HPDE6-E6E7 (cell line): ENCODE data around the gene FLT4.
"Not testable (repeated sequence)": the region's sequence is repeated elsewhere in the genome, so short reads cannot be mapped to it uniquely, and the experiment has no call there.

Source experiments
- DNase-seq: peaks from one replicate; pipeline ENCODE4 v3.0.0; 2011; ENCODE audit warnings: missing footprints; ENCODE audit errors: extremely low spot score

FLT4 gene

DNA sequence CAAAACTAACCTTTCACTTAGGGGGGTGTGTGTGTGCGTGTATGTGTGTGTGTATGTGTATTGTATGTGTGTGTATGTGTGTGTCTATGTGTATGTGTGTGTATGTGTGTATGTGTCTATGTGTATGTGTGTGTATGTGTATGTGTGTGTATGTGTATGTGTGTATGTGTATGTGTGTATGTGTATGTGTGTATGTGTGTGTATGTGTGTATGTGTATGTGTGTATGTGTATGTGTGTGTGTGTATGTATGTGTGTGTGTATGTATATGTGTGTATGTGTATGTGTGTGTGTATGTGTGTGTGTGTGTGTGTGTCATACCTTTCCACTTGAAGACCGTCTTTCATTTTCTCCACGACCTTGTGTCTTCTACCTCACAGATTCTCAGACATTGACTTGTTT, 20.8 kb upstream of the FLT4 start:
- no peak for DNase-seq

DNA sequence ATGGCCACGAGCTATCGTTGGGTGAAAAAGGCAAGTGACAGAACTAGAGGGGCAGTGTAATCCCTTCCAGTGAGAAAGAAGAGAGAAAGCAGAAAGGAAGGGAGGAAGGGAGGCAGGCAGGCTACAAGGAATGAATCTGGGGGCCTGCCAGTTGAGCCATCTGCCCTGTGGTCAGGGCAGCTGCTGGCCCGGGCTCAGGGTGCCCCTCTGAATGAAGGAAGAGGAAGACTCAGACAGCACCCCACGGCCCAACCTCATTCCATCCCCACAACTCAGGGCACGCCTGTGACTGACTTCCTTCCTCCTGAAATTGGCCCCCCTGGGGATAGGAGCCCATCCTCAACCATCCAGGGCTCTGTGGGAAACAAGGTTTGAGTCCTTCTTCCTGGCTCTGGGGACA, 20.3 kb upstream of the FLT4 start:
- DNase-seq: no peak

DNA sequence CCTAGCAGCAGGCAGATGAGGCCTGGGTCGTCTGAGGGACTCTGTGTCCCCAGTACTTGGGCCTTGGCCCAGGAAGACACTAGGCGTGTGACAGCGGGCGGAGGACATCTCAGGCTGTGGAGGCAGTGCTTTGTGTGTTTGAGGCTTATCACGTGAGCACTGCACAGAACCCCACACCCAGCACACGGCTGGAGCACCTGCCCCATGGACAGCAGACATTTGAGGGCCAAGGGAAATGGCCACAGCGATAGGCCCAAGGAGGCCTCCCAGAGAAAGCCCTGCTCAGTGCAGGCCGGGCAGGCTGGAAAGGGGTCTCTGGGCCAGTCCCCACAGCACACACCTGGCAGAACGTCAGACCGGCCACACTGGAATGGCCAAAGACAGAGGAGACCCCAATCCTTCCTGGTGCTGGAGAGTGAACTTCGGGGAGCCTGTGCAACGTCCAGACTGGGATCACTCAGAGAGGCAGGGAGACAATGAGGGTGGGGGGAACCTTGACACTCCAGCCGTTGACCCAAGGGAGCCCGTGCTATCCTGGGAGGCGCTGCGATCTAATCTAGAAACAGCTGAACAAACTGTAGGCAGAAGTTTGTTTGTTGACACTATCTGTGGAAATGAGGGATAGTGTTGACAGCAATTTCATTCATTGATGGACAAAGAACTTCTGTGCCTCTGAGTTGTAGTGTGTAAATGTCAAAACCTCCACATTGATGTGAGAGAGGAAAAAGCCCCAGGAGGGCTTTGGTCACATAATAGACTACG, 19.6 kb upstream of the FLT4 start:
- DNase-seq: no peak

DNA sequence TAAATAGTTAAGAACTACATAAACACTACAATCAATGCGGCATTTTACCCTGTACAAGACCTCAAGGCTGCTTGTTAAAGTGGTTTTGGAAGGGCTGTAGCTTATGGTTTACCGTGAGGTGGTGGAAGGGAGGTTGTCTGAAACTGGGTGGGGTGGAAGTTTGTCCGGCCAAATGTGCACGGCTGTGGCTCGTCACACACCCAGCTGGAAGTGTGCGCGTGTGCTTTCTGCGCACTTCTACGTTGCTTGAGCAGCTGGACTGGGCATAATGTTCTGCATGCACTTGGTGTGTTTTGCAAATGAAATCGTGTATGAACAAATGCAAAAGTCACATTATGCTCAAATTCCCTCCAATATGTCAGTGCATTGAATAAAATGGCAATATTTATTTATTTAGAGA, 17.4 kb upstream of the FLT4 start:
- no peak for DNase-seq

DNA sequence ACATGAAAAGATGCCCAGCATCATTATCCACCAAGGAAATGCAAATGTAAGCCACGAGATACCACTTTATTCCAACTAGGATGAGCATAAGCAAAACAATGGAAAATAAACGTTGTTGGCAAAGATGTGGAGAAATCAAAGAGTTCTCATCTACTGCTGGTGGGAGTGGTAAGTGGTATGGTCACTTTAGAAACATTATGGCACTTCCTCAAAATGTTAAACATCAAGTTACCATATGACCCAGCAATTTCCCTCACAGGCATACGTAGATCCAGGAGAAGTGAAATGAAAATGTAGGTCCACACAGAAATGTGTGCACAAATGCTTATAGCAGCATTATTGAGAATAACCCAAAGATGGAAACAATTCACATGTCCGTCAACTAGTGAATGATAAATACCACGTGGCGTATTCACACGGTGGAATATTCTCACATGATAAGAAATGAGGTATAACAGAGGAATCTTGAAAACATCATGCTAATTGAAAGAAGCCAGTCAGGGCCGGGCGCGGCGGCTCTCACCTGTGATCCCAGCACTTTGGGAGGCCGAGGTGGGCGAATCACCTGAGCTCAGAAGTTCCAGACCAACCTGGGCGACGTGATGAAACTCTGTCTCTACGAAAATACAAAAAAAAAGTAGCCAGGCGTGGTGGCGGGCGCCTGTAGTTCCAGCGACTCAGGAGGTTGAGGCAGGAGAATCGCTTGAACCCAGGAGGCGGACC, 16.4 kb upstream of the FLT4 start:
- DNase-seq: no peak

DNA sequence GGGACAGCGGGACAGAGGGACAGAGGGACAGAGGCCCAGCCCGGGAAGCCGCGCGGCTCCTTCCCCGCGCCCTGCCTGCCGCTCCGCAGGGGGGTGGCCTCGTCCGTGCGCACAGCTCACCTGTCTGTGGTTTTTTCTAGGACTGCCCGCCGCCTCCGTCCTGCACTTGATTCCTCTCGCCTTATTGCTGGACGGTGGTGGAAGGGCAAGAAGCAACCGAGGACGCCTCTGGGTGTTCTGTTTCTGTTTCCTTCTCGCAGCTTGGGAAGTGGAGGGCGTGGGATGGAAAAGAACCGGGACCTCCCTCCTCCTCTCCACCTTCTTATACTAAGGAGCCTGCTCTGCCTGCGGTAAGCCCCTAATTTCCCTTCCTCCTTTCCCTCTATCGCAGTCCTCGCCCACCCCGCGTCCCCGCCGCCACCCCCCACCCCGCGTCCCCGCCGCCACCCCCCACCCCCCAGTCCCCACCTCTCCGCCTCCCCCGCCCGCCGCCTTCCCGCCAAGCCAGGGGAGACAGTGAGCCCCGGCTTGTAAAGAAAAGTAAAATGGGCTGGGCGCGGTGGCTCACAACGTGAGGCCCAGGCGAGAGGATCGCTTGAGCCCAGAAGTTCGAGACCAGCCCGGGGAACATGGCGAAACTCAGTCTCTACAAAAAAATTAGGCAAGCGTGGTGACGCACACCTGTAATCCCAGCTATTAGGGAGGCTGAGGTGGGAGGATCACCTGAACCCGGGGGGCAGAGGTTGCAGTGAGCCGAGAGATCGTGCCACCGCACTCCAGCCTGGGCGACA, 9.6 kb upstream of the FLT4 start:
- DNase-seq: no peak

DNA sequence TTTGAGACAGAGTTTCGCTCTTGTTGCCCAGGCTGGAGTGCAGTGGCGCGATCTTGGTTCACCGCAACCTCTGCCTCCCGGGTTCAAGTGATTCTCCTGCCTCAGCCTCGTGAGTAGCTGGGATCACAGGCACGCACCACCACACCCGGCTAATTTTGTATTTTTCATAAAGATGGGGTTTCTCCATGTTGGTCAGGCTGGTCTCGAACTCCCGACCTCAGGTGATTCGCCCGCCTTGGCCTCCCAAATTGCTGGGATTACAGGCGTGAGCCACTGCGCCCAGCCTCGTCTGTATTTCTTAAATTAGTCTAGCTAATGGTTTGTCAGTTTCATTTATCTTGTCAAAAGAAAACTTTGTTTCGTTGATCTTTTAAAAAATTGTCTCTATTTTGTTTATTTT, 5.8 kb upstream of the FLT4 start:
- DNase-seq: not testable (repeated sequence)

DNA sequence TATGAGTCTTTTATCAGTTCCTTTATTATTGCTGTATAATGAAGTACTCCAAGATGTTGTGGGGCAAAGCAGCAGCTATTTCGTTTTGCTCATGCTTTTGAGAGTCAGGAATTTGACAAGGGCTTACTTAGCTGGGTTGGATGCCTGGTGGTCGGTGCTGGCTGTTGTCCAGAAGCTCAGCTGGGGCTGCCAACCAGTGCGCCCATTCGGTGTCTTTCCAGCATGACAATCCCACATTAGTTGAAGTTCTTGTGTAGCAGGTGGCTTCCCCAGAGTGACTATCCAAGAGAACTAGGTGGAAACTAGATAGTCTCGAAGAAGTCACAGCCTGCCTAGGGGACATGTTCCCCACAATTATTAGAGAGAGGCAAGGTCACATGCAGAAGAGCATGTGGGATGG, 3.4 kb upstream of the FLT4 start:
- DNase-seq: no peak

DNA sequence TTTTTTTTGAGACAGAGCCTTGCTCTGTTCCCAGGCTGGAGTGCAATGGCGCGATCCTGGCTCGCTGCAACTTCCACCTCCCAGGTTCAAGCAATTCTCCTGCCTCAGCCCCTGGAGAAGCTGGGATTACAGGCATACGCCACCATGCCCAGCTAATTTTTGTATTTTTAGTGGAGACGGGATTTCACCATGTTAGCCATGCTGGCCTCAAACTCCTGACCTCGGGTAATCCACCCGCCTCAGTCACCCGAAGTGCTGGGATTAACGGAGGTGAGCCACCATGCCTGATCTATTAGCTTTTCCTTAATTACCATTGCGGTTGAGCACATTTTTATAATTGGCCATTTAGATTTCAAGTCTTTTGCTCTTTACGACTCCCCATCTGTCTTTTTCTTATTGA, 2.9 kb upstream of the FLT4 start:
- no peak for DNase-seq

DNA sequence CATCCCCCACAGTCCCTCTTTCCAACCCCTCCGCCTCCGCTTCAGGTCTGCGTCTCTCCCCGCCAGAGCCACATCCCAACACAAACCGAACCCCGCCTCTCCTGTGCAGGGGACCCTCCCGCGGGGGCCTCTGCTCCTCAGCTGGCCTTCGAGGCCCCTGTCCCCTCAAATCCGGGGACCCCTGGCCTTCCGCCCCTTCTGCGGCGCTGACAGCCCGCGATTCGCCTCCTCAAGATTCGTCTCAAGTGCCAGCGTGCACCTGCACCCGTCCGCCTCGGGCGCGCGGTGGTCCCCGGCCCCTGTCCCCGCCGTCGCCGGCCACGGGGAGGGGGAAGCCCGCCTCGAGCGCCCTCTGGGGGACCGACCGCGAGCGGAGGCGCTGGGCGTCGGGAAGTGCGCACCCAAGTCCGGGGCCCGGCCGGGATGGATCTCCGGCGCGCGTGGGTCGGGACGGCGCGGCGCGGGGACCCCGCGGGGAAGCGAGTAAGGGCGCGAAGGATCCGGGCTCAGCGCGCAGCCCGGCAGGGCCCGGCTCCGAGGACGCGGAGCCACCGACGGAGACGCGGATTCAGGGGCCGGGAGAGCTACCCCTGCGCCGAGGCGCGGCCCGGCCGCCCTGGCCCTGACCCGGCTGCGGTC, 623 bp downstream of the FLT4 start:
- DNase-seq: no peak

DNA sequence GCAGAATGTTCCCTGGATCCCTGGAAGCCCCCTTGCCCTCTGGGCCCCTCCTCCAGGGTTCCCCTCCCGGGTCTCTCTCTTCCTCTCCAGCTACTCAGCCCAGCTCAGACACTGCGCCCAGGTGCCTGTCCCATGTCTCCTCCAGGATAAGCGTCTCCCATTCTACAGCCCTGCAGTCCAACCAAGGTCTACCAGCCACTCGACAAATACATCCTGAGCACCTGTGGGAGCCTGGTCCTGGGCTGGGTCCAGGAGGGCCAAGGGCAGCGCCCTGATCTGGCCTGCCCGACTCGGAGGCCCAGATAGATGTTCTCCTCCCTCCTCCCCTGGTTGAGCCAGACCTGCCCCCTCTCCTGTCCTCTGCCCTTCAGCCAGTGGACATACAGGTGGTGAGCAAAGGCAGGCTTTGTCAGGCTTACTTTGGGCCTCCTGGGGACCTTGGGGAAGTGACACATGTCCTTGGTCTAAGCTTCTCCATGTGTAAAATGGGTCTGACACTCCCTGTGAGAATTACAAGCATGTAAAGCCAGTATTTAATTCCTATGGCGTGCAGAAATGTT, 1.4 kb downstream of the FLT4 start:
- no peak for DNase-seq

DNA sequence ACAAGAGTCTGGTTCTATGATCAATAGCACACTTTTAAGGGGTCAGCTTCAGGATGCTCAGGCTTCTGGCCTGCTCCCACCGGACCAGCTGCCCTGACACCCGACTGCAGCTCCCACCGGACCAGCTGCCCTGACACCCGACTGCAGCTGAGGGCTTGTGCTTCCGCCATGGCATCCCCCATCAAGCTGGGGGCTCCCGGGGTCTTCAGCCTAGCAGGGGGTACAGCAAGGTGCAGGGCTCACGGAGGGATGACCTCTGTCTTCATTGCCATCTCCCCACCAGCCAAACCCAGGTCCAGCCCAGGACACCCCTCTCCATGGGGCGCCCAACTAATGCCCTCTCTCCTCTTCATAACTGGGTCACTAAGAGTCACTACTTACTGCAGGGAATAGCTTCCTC, 1.9 kb downstream of the FLT4 start:
- DNase-seq: no peak

DNA sequence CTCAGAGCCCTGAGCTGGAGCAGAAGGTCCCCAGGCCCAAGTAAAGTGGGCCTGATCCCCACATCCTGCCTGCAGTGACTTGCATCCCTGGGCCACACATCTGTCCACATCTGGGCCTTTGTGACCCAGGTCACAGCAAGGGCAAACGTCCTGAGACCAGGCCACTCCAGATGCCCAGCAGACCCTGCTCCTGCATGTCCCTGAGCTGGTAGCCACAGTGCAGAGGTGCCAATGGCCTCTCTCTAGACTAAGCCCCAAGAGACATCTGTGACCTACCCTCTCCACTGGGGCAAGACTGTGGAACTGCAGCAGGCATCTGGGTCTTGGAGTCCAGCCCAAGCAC, 2.5 kb downstream of the FLT4 start:
- no peak for DNase-seq

DNA sequence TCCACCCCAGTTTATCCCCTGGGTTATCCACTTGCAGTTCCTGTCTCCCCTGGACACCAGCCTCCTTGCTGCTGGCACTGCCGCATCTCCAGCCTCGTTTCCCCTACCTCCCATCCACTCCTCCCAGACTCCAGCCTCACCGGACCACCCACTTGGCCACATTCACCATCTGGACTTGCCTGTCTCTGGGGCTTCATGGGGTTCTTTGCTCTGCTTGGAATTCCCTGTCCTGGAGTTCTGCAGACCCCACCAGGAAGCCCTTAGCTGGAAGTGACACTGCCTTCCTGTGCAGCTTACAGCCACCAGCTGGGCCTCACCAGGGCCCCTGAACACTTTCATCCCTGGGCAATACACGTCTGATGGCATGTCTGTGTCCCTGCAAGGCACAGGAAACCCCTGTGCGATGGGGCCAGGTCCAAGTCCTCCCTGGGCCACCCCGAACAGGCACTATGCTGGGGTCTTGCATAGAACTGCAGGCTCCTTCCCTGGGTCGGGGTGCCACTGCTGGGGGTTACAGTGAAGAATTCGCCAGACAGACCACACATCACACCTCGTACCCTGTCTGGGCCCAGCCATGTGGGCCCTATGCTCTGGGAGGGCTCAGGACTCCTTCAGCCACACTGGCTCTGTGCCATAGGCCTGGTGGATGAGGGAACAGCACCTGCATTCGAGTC, 3.0 kb downstream of the FLT4 start:
- no peak for DNase-seq

DNA sequence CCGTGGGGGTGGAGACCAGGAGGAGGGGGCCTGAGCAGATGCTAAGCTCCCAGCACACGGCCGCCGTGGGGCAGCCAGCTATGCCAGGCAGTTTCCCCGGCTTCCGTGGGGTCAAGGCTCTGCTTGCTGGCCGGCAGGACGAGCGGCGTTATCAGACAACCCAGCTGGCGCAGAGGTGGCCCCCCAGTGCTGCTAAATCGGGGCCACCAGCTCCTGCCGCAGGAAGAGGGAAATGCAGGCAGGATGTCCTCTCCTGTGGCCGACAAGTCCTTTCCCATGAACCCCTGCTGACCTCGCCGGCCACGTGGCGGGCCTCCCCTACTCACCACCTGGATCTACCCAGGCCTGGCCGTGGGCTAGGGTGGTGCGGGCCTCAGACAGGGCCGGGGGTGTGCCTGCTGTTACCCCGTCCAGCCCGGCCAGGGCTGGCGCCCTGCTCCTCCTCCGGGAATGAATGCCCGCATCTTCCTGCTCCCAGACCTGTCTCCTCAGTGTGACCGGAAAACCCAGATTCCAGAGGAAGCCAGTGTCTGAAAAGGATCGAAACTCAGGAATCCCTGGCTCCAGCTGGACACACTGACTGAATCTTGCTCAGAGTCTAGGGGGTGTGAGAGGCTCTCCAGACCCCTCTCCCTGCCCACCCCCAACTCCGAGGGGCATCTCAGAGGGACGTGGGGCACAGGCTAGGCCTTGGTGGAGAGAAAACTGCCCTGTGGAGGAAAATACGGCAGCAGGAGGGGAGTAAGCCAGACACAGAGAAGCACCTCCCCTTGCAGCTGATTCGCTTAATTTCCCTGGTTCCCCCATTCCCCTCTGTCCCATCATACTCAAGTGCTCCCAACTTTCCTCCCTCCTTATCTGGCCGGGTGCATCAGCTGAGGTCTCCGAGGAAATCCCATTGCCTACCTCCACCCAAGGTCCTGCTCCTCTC, 3.9 kb downstream of the FLT4 start:
- DNase-seq: no peak

DNA sequence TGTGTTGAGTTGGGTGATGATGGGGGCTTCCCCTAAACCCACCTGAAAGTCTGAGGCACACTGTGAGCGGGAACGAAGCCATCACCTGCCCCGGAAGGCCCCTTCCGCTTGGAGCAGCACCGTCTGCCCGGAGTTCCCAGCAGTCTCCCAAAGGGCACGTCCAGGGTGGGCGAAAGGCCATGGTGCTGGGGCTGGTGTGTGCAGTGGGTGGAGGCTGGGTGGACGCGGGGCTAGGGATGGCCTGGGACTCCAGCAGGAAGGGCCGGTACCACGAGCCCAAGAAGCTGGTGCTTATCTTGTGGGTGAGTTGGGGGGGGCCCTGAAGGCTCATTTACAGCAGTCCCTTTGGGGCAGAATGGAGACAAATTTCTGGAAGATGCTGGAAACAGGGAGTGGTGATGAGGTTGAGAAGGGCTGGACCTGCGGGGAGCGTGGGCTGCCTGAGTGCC, 4.6 kb downstream of the FLT4 start:
- DNase-seq: no peak

DNA sequence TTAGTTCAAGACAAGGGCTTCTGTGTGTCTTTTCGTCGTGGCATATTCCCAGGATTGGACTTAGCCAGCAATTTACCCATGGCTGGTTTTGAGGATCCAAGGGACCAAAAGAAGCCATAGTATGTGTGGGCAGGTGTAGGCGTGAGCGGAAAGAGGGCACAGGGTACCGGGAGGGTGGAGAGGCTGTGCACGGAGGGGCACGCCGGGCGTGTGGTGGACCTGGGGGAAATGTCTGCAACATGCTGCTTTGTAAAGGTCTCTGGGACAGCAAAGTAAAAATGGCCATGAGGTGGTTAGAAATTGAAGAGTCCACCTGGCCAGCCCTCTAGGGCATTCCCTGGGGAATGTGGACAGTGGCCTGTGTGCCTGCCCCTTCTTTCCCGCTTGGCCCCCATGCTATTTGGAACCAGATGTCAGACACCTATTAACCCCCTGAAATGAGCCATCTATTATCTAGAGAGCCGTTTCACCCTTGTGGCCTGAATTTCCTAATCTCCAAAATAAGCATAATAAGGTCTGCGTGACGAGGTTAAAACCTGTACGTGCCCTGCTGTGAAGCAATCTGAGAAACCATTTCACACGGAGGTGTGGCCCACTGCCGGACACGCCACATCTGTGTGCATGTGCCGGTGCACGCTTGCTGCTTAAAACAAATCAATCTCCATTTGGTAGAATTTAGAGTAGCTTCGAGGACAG, 5.1 kb downstream of the FLT4 start:
- no peak for DNase-seq

DNA sequence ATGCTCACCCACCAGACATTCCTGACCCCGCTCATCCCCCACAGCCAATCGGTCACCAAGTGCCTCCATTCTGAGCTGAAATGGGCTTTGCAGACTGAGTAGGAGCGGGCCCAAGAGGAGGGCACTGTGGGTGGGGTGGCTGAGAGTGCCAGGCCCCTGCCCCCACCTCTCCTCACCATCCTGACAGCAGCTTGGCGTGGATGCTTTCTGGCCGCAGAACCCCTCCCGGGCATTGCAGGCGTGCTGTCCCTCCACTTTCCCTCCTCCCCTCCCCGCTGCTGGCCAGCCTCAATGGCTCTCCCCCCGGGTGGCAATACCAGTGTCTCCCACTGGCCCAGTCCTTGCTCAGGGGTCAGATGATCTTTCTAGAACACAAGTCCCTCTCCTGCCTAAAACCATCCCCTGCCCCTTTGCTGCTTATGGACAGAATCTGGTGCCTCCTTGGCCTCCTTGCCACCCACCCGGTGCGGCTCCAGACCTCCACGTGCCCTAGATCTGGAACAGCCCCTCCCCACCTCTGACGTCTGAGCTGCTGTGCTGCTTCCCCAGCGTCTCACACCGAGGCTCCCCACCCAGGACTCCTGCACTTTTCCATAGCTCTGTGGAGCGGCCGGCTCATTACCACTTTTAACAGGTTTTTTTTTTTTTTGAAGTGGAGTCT, 6.1 kb downstream of the FLT4 start:
- DNase-seq: no peak

DNA sequence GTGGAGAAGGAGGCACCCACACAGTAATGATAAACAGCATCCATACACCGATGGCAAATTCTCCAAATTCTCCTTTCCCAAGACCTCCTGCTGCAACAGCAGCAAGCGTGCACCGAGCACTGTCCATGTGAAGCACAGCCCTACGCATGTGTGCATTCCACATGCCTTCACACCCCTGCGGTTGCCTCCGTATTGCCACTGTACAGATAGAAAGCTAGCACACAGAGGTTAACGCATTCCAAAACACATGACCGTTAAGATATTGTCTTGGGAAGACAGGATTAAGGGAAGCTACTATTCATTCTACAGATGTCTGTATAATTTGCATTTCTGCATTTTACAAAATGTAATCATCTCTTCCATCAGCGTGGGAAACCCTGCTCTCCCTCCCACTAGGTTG, 6.6 kb downstream of the FLT4 start:
- DNase-seq: no peak
